ENCODE results near the gene TBCB.

GRCh38 chr19:36172852-36173251, 57.6 kb downstream of the TBCB start:
- TF ChIP-seq EZH2 (IDR thresholded peaks at IDR 0.05; ENCODE audit: borderline replicate concordance, low read depth, low read length, poor library complexity, severe bottlenecking) (no peak), CTCF (conservative IDR thresholded peaks at IDR 0.05; ENCODE audit: low read depth, low read length) (no peak)
